ENCODE measurements around the gene PRKAR2A.
"Not testable (repeated sequence)": the region's sequence is repeated elsewhere in the genome, so short reads cannot be mapped to it uniquely, and the experiment has no call there.

Gene PRKAR2A

GRCh38 chr3:48725185-48725855 is 122.4 kb downstream of the PRKAR2A start:
- not testable (repeated sequence) for DNase-seq

DNA sequence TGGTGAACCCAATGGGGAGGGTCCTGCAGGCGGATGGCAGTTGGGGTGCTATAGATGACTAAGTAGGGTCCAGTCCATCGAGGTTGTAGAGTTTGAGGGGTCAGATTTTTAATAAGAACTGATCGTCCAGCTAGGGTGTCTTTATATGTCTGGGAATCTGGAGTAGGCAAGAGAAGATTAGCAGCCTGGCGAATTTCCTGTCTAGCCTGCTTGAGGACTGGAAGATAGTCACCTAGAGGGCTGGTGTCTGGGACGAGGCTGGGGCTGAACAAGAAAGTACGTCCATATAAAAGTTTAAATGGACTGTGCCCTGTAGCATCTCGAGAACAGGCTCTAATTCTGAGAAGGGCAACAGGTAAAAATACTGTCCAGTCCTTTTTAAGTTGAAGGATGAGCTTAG is 123.9 kb downstream of the PRKAR2A start:
- no peak for DNase-seq

GRCh38 chr3:48723293-48723692 is 124.4 kb downstream of the PRKAR2A start:
- not testable (repeated sequence) for DNase-seq

- DNase-seq = peak; percentile 94
Observed at GRCh38 chr3:48716982-48717746, 130.5 kb downstream of the PRKAR2A start, which contains the start of gene IP6K2. IP6K2 (minus strand) TSS chr3:48717221; CDS start chr3:48695291, 21,930 bp downstream.

DNA sequence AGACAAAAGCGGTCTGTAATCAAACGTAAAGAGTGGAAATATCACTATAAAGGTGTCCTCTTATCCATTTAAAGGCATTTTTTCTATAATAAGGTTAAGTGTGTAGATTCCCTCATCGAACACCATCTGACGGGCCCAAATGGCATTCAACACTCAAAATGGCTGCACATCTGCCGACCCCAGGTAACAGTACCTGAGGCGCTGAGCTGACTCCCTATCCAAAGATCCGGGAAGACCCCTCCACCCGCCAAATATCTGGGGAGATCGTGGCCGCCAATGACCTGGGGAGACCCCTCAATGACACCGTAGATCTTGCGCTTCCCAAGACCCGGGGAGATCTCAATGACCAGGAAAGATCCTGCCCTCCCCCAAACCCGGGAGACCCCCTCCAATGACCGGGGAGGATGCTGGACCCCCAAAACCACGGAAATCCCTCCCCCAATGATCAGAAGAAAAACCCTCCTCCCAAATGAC is 131.1 kb downstream of the PRKAR2A start:
- DNase-seq = no peak

- DNase-seq = peak; percentile 4
Observed at GRCh38 chr3:48715174-48715800, 132.4 kb downstream of the PRKAR2A start.

- no peak for DNase-seq
Observed at GRCh38 chr3:48711727-48712126, 135.9 kb downstream of the PRKAR2A start.

DNA sequence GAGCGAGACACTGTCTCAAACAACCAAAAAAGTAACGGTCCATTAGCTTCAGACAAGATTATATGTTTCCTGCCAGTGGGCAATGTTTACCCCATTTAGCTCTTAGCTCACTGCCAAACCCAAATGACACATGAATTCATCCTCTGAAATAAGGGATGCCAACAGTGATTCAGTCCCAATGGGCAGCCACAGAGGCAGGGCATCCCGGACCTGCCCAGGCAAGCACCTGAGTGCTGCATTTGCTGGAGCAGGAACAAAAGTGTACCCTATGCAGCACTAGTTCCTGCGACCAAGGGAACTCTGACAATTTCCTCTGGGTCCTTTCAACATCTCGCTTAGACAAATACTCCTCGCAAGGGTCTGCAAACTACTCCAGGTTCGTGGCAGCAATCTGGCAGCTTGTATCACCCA is 138.6 kb downstream of the PRKAR2A start:
- no peak for DNase-seq

GRCh38 chr3:48708481-48708889 is 139.2 kb downstream of the PRKAR2A start:
- no peak for DNase-seq

DNA sequence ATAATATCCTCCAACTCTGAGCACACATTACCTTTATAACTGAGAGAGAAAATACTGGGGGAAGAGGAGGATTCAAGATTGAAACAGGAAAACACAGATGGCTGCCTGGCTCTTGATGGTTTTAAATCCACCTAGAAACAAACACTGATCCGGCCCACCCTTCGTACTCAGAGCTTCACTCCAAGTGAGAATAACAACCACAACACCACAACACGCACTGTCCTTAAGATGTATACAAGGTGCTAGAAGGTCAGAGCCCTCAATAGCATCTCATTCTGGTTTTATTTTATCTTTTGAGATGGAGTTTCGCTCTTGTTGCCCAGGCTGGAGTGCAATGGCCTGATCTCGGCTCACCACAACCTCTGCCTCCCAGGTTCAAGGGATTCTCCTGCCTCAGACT is 140.5 kb downstream of the PRKAR2A start:
- DNase-seq = no peak

DNA sequence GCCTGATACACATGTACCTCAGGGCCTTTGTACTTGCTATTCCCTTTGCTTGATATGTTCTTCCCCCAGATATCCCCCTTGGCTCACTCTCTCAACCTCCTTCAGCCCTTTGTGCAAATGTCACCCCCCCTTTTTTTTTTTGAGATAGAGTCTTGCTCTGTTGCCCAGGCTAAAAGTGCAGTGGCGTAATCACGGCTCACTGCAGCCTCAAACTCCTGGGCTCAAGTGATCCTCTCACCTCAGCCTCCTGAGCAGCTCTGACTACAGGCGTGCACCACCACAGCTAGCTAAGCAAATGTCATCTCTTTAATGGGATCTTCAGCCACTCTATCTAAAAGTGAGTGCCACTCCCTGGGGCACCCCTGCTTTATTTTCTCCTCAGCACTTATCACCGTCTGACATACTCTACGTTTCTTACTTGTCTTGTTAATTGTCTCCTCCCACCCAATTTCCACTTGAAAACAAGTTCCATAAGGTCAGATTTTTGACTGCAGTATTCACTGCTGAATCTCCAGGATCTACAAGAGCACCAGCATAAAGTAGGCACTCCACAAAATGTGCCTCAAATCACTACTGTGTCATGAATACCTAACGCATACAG is 145.3 kb downstream of the PRKAR2A start:
- DNase-seq = no peak

- no peak for DNase-seq
Observed at GRCh38 chr3:48700731-48701405, 146.8 kb downstream of the PRKAR2A start.

DNA sequence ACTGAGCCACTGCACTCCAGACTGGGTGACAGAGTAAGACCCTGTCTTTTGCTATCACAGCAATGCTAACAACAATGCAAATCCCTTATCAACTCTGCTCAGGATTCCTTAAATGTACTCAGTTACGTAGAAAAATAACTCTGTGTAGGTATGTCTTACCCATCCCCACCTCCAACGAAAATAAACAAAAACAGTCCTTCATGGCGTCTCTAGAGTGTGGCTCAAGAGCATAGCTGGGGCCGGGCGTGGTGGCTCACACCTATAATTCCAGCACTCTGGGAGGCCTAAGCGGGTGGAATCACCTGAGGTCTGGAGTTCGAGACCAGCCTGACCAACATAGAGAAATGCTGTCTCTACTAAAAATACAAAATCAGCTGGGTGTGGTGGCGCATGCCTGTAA is 148.8 kb downstream of the PRKAR2A start:
- no peak for DNase-seq

GRCh38 chr3:48697952-48698351 is 149.7 kb downstream of the PRKAR2A start:
- DNase-seq = no peak

GRCh38 chr3:48696601-48697000 is 151.1 kb downstream of the PRKAR2A start:
- no peak for DNase-seq

Data from NCI-H2227 treated with DMSO at 0.1 percent for 48 hours (cell line).